ENCODE measurements around the gene SH3PXD2A.
A peak's percentile ranks its signal among the peaks of the same experiment; 100 is the strongest.

The SH3PXD2A gene

DNA sequence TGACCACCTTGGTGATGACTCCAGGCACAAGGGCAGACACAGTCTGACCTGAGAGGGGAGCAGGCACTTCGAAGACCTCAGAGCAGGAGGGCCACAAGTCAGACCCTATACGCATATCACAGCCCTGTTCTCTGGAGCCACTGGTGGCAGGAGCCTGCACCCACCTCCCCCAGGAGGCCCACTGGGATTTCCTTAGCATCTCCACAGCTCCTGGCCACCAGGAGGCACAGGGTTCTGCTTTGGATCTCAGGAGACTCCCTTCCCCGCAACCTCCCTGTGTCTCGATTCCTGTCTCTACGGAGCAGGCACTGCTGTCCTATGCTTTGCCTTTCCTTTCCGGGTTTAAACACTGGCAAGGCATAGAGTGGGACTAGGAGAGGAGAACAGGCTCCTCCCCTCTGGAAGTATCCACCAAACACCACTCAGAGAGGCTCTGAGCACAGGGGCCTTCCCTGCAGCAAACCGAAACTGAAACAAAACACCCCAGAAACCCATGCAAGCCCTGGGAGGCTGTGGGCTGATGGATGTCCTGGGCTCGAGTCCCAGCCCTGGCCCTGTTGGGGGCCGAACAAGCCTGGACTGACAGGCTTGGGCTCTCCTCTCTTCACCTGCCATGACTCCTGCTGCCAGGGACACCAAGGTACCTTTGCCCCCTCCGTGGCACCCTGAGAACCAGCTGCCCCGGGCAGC, 195.6 kb downstream of the SH3PXD2A start:
- peak; percentile 64 to 70 for DNase-seq

DNA sequence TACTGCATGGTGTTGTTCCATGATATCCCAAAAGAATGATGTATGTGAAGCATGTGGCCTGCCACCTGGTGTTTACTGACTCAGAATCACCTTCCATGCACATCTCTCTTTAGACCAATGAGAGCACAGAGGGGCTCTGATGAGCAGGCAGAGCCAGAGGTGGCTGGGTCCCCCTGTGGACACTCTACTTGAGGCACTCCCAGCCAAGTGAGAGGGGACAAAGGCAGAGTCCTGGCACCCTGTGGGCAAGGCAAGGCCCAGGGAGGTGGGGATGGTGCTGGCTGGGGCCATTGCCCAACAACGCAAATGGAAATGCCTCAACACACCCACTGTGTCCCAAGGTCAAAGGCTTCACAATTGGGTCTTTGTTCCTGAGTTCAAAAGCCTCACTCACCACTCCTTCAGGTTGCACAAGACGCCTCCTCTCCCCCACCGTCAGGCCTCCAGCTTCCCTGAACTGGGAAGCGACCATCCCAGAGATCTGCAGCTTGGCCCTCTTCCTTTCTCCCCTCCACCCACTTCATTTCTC, 197.3 kb downstream of the SH3PXD2A start:
- no peak for DNase-seq

DNA sequence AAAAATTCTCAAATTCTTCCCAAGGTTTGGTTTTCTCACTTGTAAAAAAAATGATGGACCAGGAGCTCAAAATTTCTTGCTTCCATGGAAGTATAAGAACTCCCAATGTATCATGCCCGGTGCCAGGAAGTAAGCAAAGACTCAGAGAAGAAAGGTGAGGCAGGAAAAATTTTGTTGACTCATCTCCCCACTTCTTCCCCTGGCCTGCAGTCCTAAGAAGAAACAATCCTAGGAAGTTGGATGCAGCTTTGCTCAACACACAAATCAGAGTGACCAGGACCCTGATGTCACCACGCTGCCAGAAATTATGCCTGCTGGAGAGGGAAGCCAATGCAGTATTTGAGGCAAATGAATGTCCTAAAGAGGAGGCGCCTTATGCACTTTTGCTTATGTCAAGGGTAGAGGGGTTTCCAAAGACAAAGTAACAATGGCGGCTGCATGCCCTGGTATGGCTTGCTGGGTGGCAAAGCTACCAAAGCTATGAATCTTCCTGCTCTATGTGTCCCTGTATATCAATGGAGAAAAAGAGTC, 198.2 kb downstream of the SH3PXD2A start:
- no peak for DNase-seq

DNA sequence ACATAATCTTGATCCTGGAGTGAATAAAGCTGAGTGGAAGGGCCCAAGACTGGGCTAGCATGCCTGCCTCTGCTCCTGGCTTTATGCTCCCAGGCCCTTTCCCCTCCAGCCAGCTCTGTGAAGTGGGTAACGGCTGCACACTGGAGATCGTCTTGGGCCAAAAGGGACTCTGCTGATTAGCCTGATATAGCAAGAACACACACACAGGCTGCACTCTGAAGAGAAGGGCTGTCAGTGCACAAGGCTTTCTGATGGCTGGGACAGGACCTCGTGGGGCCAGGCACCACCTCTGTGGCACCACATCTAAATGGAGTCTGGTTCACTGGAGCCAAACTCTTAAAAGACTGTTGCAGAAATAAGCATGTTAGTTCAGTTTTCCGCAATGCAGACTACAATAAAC, 200.5 kb downstream of the SH3PXD2A start:
- no peak for DNase-seq

DNA sequence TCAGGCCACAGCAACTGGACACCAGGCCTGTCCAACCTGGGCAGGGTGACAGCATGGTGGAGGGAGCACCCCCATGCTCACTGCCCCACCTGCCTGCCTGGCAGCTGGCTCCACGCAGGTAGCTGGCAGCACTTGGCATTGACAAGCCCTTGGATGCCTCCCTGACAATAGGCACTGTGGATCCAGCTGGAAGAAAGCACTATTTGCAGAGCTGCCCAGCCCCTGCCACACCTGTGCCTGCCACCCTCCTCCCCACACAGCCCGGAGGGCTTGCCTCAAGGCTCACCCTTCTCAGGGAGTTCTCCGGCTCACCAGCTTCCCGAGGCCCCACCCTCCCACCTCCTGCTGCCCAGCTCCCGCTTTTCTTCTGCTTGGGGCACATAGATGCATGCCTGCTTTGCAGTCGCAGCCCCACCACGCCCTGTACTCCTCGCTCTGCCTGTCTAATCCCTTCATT, 201.8 kb downstream of the SH3PXD2A start:
- no peak for DNase-seq

DNA sequence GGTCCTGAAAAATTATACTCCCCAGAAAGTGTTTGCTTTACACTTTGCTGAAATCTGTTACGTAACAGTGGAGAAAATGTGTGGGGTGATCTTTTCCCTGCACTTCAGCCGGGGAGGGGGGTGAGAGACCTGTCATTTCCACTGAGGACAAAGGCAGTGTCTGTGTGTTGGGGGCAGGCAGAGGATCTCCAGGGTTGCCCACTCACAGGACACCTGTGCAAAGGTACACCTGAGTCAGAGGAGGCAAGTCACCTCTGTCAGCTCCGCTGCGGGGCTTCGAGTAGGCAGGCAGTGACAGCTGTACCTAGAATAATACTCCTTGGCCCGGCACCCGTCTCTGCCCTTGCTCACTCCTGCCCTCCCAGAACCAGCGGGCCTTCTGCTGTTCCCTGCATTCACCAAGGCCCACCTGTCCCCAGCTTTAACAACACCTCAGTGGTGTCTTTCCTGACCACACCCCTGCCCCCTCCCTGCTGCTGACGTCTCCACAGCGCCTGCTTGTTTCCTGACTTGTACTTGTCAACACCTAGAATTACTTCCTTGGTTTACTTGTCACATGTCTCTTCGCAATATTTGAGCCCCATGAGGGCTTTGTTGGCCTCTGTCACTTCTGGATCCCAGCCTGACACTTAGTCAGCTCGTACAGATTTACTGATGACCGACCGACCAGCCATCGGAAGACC, 202.6 kb downstream of the SH3PXD2A start:
- DNase-seq: no peak

DNA sequence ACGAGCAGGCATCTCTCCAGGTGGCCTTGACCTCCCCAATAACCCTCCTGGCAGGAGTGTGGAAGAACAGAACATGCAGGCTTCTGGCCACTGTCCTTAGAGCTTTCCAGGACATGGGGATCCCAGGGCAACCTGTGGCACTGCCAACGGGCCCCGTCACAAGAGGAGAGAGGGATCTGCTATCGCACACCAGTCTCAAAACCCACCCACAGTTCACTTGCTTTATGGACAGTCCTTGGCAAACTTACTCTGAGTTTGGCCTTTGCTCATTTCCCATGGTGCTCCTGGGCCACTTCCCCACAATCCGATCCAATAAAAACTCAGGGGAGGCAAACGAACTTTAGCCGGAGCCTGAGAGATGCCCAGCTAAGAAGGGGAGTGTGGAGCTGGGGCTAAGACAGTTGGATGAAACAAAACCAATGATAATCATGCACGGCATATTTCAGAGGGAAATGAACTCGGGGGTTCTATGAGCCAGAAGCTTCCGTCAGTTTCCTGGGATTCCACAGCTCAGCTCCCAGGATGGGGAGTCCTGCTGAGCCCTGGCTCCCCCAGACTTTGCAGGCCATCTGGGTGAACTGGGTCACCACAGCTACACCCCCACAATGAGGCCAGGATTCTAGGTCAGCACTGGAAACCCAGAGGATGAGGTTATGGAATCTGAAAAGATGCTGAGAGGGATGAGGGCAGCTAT, 203.4 kb downstream of the SH3PXD2A start:
- no peak for DNase-seq

DNA sequence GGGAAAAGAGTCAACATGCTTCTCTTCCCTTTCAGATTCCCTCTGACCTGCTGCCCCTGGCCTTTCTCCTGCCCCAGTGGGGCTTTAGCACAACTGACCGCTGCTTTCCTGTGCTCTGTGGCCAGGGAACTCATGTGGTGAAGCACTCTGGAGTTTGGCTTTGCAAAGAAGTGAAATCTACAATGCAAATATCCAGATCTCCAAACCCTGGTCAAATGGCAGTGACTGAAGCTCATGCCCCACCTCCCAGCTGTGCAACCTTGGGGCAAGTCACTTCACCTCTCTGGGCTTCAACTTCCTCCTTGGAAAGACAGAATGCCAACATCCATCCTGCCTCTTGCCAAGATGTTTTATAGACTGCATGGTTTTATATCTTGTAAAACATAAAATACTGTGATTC, 204.0 kb downstream of the SH3PXD2A start:
- no peak for DNase-seq

DNA sequence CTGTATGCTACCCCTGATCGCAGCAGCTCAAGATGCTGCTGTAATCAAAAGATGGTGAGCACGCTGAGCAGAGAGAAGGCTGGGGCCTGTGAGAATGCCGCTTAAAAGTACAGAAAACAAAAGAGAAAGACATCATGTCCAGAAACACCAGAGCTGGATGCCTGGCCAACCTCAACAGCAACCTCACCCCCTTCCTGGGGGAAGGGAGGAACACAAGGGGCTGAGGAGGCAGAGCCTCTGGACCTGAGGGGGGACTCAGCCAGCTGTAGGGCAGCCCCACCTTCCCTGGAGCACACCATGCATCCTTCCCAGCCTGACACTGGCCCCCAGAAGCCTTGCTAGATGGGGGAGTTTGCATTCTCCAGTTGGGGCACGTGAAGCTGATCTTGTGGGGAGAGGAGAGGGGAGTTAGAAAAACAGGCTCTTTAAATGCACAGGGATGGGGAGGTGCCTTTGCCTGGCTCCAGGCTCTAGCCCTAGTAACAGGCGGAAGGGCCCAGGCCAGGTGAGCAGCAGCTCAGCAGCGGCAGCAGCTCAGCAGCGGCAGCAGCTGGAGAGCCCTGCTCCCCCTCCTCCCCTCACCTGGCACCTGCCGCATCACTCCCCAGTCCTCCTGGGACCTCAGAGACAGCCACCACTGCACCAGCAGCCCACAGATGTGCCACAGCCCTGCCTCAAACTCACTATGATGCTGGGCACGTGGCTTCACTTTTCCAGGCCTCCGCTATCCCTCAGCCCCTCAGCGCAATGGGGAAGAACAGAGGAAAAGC, 205.5 kb downstream of the SH3PXD2A start:
- DNase-seq: no peak

DNA sequence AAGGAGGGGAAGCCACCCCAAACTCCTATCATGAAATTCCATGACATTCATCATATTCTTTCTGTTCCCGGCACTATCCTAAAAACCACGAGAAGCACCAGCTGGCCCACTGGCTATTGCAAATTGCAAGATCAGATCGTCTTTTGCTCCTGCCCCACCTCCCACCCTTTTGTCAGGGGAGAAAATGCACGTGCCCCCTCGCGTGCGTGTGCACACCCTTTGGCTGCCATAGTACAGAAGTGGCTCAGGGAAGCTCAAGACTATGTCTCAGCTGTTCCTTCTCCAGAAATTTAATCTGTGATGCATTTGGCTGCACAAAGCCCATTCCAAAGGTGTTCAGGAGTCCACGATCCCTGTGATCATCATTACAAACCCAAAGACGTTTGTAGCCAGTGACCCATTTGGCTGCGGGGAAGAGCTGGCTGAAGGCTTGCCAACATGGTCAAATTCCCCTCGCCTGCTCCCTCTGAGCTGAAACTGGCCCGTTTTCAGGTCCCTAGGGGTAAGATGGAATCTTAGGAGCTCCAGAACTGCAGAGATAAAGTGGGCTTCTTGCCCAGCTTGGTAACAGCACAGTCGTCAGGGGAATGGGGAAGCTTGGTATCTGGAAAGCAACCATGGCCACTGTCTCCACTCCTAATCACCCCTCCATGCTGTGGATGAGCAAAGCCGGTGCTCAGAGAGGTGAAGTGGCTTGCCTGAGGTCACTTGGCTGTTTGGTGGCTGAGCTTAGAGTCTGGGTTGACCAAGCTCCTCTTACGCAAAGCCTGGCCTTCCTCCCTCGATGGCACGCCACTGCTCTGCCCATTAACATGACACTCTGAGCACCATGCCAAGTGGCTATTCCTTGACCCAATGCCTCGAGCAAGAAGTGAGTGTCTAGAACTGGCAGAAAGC, 206.5 kb downstream of the SH3PXD2A start:
- DNase-seq: no peak

DNA sequence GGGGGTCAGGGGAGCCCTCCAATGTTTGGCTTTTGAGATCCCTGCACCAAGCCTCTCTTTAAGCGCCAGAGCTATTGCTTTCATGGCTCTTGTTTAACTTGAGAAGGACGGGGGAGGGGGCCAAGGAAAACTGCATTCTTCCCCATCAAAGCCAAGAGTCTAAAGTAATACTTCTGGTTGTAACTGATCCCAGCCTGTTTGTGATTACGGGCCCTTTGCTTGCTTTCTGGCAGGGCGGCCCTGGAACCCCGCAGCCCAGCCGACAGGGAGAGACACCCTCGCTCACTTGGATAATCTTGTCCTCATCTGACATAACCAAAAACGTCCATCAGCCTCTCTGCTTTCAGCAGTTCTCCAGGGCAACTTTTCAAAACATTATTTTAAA, 207.1 kb downstream of the SH3PXD2A start:
- no peak for DNase-seq

DNA sequence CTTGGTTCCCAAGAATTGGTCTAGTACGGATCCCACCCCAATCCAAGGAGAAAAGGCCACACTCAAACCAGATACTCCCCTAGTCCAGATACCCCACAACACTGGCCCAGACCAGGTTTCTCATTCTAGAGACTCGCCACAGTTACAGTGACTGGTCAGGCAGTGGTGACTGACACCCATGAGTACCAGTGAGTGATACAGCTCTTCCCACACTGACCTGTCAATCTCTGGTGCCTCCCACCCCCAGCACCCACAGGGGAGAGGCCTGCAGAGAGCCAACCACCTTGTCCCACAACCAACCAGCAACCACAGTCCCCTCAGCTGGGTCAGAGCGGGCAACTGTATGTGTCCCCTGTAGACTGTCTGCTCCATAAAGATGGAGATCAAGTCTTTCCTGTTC, 209.1 kb downstream of the SH3PXD2A start:
- DNase-seq: no peak

DNA sequence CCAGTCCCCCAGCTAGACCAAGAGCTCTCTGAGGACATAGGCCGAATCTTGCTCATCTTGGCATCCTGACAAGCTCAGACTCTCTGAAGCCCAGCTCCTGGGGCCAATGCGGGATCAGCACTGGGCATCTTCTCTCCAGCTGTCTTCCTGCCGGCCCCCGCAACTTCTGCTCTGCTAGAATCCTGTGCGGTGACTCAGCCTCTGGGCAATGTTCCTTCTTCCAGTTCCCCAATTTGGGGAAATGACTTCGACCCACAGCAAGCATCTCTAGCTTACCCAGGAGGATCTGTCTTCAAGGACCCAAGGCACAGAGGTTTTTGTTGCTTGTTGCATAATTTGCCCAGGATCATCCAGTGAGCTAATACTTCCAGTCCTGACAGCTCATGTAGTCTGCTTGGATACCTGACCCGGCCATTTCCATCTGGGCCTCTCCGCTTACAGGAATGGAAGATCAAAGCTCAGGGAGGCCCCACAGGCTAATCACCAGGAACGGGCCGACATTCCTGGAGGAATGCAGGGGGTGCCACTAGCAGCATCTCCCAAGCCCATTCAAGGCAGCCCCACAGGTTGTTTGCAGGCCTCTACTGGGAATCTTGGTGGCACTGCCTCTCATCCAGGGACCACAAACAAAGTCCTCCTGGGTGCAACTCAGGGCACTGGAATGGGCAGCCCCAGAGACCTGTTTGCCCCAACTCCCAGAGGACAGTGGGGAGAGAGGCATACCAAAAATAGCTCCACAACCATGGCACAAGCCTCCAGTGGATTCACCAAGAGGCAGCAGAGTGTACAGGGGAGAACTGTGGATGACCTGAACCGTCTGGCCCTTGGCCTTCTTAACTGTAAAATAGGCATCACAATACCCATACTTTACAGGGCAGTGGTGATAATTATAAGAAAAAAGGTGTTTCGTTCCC, 210.0 kb downstream of the SH3PXD2A start:
- peak in 1 of 2 donors; percentile 69 for DNase-seq

DNA sequence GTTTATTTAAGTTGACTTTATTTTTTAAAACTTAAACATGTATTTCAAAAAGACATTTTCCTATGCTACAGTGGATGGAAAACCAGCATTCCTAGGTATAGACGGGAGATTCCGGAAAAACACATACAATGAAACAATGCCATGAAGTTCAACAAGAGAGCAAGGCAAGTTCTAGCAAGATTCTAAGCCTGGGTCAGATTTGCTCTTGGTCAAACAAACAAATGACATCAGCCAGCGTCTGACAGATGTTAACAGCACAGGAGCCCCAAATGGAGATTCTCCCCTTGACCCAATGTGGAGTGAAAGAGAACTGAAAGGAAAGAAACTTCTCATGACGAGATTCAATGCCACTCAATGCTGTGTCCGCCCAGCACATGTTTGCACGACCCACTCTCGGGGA, 212.0 kb downstream of the SH3PXD2A start:
- DNase-seq: no peak

DNA sequence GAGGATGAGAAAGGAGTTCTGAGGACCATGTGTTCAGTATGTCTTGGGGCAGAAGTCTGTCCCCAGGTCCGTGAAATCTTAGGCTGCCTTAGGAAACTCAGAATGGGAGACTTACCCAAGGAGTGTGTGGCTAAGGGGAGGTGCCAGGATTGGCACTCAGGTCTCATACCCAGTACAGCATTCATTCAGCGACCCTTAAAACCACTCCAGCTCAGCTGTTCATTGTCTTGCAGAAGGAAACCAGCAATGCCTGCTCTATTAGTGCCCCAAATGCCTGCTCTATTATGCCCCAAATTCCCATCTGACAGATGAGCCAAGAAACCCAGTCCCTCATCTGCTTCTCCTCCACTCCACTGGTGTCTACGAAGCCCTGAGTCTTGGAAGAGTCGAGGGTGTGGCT, 214.1 kb downstream of the SH3PXD2A start:
- DNase-seq: no peak

DNA sequence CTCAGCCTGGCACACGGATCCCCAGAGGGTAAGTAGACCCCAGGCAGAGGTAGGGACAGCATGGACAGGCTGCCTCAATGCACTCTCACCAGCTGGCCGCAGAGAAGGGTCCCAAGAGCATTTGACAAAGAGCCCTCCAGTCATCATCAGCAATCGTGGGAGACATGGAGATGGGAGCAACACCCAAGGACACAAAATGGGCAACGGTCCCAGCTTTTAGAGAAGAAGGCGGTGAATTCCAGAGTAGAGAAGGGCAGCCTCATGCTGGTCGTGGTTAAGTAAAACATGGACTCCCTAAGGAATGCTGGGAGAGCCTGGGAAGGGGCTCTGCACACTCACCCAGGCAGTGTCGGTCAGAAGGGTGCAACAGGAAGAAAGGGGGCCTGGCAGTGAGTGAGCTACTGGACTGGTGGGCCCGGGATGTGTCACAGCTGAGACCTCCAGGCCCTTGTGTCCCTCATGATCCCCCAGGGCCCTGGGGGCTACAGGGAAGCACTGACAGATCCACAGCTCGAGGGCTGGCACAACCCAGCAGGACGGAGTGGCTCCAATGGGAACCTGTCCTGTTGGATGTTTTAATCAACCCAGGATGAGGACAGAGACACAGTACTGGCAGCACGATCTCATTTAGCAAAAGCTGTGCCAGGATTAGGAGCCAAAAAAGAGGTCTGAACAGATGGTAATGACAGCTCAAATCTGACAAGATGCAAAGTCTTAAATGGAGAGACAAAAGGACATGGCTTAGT, 214.8 kb downstream of the SH3PXD2A start:
- no peak for DNase-seq

DNA sequence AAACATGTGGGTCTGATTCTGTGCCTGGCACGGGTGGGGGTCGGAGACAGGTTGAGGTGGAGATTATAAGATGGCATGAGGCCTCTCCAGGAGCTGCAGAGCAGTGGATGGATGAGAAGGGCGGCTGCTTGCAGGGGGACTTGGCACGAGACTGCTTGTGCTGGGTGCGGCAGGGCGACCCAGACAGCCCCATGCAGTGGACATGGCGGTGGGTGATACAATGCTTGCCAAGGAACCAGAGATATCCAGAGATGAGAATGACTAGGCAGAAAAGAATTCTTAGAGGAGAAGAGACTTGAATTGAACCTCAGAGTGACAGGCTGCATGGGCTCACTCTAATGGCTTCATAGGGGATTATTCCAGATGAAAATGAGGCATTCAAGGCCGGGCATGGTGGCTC, 216.4 kb downstream of the SH3PXD2A start:
- DNase-seq: no peak

DNA sequence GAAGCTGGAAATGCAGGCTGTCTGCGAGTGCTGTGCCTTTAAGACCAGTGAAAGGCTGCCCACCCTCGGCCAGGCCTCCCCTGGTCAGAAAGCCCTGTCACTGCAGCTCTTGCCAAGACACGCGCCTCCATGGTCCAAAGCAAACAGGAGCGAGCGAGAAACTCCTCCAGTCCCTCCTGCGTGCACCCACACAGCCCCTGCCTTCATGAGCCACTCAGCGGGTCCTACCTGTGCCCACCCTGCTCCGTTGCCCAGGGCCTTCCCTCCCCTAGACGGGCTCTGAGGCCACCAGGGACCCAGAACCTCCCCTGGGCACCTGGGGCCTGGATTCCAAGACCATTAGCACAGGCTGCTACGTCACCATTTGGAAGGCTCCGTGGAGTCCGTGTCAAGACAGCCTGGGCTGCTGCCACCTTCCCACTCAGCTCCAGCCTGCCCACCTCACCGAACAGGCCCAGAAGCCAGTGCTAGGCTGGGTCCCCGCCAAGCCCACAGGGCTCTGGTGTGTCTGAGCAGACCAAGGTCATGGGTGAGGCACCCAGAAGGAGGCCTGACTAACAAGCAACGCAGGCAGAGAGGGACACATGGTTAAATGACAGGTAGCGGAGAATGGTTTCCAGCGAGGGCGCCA, 217.3 kb downstream of the SH3PXD2A start:
- no peak for DNase-seq

DNA sequence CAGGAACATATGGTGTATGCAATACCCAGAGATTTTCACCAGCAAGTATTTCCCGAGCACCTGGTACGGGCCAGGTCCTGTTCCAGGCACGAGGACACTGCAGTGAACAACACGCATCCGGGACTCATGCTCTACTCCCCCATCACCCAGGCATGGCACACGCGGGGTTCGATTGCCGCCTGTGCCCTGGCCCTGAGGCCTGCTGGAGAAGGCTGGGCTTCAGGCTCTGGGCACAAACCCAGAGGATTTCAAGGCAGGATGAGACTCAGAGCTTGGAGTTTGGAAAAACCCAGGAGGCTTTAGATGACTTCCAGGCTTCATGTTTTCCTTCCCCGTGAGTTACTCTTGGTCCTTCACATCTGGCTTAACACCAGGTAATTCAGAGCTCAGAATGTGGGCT, 218.4 kb downstream of the SH3PXD2A start:
- no peak for DNase-seq
